Measurements from ENCODE around the gene RNF180.
A peak's percentile ranks its signal among the peaks of the same experiment; 100 is the strongest.
"Not testable (repeated sequence)": the region's sequence is repeated elsewhere in the genome, so short reads cannot be mapped to it uniquely, and the experiment has no call there.

The RNF180 gene

GRCh38 chr5:64285188-64286130, 119.8 kb downstream of the RNF180 start:
- DNase-seq (ENCODE audit: low spot score), result no peak

DNA sequence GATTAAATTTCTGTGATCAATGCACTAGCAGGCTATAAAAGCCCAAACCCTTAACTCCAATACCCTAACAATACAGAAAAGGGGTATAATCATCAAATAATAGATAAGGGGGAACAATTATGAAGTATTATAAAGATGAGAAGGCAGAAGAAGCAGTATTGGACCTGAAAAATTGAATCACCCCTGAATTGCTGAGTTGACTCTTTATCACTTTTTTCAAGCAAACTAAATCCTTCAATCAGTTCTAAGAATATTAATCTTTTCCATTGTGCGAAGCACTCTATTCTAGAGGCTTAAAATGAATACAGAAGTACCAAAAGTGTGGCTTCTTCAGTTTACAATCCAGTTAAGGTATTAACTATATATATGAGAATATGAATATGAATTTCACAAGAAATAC, 120.7 kb downstream of the RNF180 start:
- DNase-seq (ENCODE audit: low spot score), result no peak

GRCh38 chr5:64288496-64288895, 122.9 kb downstream of the RNF180 start:
- DNase-seq (ENCODE audit: low spot score), result not testable (repeated sequence)

DNA sequence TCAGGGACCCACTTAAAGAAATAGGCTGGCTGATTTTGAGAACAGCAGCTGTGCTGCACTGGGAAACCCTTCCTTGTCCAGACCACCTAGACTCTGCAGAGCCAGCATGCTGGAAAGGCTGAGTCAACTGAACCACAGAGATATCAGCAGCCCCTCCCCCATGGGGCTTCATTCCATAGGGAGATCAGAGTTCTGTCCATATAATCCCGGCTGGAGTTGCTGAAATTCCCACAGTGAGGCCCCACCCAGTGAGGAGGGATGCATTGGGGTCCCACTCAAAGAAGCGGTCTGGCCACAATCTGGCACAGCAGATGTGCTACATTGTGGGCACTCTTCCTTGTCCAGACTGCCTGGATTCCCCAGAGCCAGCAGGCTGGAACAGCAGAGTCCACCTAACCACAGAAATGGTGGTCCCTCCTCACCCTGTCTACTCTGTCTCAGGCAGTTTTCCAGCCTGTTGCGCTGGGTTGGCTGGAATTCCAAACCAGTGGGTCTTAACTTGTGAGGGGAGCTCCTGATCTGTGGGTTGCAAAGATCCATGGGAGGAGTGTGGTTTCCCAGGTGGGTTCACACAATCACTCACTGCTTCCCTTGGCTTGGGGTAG, 127.1 kb downstream of the RNF180 start:
- no peak for DNase-seq (ENCODE audit: low spot score)

DNA sequence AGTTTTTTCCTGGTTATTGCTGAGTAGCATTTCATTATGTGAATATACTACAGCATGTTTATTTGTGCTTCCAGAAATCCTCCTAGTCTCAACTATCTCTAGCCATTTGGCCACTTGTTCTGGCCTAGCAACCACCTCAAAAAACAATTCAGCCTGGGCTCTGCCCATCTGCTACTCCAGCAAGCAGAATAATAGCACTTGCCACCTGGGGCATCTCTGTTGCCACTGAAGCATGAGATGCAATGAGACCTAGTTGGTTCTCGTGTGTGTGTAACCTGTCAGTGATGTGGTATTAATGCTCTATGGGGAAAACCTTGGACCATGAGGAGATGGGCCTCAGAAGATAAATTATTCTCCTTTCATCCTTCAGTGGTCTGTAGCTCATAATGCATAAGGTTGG, 129.5 kb downstream of the RNF180 start:
- no peak for DNase-seq (ENCODE audit: low spot score)

DNA sequence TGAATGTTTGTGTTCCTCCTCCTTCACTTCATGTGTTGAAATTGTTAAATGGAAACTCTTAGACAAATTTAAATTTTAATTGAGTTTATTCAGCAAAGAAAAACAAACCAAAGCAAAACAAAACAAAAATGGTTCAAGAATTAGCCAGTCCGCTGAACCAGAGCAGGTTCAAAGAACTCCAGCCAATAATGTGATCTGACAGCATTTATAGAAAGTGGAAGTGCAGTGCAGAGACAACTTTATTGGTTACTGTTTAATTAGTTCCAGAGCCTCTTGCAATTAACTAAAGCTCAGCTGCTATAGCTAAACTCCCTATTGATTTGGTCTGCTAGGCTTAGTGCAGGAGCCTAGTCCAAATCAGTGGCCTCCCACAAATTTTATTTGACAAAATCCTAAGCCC, 132.9 kb downstream of the RNF180 start:
- no peak for DNase-seq (ENCODE audit: low spot score)

GRCh38 chr5:64299805-64300204, 134.2 kb downstream of the RNF180 start:
- no peak for DNase-seq (ENCODE audit: low spot score)

GRCh38 chr5:64301566-64301965, 135.9 kb downstream of the RNF180 start:
- DNase-seq (ENCODE audit: low spot score), result no peak

GRCh38 chr5:64308135-64308534, 142.5 kb downstream of the RNF180 start:
- no peak for DNase-seq (ENCODE audit: low spot score)

GRCh38 chr5:64312491-64312890, 146.8 kb downstream of the RNF180 start:
- no peak for DNase-seq (ENCODE audit: low spot score)

- DNase-seq (ENCODE audit: low spot score), result no peak
Measured at GRCh38 chr5:64315778-64316177, 150.1 kb downstream of the RNF180 start.

DNA sequence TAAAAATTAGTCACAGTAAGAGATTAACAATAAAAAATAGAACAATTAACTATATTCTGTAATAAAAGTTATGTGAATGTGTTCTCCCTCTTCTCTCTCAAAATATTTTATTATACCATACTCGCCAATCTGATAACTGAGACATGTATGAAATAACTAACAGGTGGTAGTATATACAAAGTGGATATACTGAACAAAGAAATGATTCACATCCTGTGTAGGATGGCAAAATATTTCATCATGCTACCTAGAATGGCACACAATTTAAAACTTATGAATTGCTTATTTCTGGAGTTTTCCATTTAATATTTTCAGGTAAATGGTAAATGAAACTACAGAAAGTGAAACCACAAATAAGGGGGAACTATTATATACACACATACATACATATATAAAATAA, 152.5 kb downstream of the RNF180 start:
- DNase-seq (ENCODE audit: low spot score), result no peak

GRCh38 chr5:64323591-64323990, 157.9 kb downstream of the RNF180 start:
- no peak for DNase-seq (ENCODE audit: low spot score)

- no peak for DNase-seq (ENCODE audit: low spot score)
Measured at GRCh38 chr5:64330728-64331231, 165.1 kb downstream of the RNF180 start.

DNA sequence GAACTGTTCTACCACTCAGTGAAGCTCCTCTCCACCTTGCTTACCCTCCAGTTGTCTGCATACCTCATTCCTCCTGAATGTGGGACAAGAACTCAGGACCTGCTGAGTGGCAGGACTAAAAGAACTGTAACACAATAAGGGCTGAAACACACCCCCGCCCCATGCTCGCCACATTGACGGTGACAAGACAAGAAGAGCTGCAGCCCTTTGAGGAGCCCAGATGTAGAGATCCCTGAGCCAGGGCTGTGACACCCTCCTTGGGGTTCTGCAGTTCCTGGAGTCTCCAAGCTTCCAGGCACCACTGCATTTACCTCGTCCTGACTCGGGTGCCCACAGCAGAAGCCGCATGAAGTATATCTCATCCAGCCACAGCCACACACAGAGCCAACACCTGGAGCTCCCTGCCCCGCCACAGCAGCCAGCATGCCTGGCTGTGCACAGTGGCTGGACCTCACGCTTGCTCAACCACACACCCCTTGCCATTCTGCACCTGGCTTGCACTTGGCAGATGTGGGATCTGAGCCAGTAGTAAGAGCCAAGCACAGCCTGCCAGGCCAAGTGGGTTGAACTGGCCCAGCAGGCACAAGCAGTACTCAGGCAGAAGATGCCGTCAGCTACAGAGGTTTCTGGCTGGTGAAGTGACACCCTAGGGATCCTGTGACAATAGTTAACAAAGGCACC, 166.1 kb downstream of the RNF180 start:
- DNase-seq (ENCODE audit: low spot score), result no peak

GRCh38 chr5:64333886-64334285, 168.2 kb downstream of the RNF180 start:
- DNase-seq (ENCODE audit: low spot score), result peak; percentile 57

GRCh38 chr5:64339769-64340168, 174.1 kb downstream of the RNF180 start:
- no peak for DNase-seq (ENCODE audit: low spot score)

- DNase-seq (ENCODE audit: low spot score), result no peak
Measured at GRCh38 chr5:64340293-64340692, 174.7 kb downstream of the RNF180 start.

DNA sequence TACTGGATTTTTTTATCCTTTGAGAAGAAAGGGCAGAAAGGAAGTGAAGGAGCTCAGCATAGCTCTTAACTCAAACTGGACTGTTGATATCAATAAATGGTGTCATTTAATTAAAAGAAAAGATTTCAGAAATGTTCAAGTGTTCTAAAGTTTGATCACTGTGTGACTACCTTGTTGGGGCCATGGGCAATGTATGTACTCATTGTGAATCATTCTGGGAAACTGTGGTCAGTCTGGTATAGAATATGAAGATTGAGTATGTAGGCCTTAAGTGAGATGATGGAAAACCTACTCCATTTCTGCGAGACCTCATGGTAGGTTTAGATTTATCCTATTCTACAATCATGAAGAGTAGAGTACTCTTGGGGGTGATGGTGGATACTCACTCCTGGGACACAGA, 175.7 kb downstream of the RNF180 start:
- DNase-seq (ENCODE audit: low spot score), result no peak

DNA sequence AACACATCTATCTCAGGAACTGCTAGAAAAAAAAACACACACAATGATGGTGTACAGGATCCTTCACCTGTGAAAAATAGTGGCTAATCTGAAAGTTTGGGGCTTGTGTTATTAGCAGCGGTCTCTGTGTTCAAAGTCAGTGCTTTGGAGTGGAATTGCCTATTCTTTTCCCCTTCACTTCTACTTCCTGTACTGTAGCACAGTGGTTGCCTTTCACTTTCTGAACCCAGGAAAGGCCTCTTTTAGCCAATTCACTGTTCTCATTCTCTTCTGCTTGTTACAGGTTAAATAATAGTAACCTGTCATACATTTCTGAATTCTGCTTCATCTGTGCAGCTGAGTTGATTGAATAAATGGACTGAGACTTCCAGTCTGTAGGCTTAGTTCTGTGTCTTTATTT, 178.9 kb downstream of the RNF180 start:
- no peak for DNase-seq (ENCODE audit: low spot score)

DNA sequence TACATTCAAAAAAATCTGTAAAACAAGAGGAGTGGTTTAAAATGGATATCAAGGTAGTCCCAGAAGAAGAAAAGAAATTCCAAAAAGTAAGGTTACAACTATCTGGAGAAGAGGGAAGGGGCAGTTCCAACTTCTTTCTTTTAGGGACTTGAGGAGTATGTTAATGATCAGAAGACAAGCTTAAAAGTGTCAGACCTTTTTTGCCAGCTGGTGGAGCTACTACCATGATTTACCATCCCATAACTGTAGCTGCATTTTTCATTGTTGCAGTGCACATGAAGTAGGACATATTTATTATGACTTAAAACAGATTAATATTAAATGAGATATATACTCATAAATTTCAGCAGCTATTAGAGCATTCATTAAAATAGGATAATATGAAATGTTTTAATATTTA, 181.7 kb downstream of the RNF180 start:
- no peak for DNase-seq (ENCODE audit: low spot score)

- DNase-seq (ENCODE audit: low spot score), result no peak
Measured at GRCh38 chr5:64364426-64364825, 198.8 kb downstream of the RNF180 start.

- DNase-seq (ENCODE audit: low spot score), result no peak
Measured at GRCh38 chr5:64384765-64385164, 219.1 kb downstream of the RNF180 start.
